ENCODE data around the gene KRTAP10-8.
"Not testable (repeated sequence)": the region's sequence is repeated elsewhere in the genome, so short reads cannot be mapped to it uniquely, and the experiment has no call there.

KRTAP10-8 gene

DNA sequence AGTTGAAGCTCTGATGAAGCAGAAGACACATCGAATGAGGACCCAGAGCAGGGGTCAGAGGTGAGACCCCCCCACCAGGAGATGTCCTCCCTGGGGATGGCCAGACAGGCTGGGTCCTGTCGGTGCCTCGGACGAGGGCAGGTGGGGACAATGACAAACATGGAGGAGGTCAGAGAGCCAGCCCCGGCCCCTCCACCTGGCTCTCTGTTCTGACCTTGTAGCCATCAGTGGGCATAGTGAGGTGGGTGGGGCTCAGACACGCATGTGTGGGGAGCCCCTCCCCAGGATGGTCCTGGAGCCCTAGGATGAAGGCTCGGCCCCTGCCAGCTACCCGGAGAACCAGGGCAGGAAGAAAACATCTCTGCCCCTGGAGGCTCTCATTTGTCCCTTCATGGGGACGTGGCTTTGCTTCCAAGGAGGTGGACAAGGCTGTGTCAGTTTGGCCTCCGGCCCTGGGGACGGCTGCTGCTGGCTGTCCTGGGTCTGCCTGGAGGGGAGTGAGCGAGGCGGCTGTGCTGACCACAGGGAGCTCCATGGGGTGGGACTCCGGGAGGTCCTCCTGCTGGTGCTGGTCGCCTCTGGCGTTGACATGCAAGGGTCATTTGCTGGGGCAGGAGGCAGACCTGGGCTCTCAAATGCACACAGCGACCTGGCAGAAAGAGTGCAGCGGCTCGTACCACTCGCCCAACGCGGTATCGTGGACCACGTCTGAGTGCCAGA is 22.1 kb upstream of the KRTAP10-8 start:
- TF ChIP-seq, protein P1, sequence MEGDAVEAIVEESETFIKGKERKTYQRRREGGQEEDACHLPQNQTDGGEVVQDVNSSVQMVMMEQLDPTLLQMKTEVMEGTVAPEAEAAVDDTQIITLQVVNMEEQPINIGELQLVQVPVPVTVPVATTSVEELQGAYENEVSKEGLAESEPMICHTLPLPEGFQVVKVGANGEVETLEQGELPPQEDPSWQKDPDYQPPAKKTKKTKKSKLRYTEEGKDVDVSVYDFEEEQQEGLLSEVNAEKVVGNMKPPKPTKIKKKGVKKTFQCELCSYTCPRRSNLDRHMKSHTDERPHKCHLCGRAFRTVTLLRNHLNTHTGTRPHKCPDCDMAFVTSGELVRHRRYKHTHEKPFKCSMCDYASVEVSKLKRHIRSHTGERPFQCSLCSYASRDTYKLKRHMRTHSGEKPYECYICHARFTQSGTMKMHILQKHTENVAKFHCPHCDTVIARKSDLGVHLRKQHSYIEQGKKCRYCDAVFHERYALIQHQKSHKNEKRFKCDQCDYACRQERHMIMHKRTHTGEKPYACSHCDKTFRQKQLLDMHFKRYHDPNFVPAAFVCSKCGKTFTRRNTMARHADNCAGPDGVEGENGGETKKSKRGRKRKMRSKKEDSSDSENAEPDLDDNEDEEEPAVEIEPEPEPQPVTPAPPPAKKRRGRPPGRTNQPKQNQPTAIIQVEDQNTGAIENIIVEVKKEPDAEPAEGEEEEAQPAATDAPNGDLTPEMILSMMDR (IDR thresholded peaks at IDR 0.05; ENCODE audit: low read depth, low read length, missing control alignments): no peak
- no peak overlapping the region for H3K4me3 ChIP-seq (replicated peaks; ENCODE audit: low read depth, low read length)
- no peak for DNase-seq (ENCODE audit: extremely low read depth, low read depth)

DNA sequence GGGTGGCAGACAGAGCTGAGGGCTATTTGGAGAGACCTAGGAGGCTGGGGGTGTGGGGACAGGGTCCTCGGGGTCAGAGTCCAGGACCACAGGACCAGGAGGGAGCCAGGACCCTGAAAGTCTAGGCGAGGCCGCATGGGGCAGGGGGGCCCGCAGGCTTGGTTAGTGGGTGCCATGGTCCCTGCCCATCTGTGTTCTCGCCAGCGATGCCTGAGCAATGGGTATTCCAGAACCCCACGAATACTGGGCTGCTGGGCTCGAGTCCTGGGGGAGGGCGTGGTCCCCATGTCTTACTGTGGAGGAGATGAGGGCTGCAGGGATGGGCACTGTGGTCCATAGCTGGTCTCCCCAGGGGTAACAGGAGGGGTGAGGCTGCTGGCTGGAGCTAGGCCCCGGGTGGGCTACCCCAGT is 21.6 kb upstream of the KRTAP10-8 start:
- no peak overlapping the region for H3K4me3 ChIP-seq (replicated peaks; ENCODE audit: low read depth, low read length)
- no peak for DNase-seq (ENCODE audit: extremely low read depth, low read depth)
- TF ChIP-seq, protein P1 (IDR thresholded peaks at IDR 0.05; ENCODE audit: low read depth, low read length, missing control alignments): no peak

GRCh38 chr21:44590897-44591800 is 20.7 kb upstream of the KRTAP10-8 start:
- not testable (repeated sequence) for H3K4me3 ChIP-seq (replicated peaks; ENCODE audit: low read depth, low read length); DNase-seq (ENCODE audit: extremely low read depth, low read depth)

- not testable (repeated sequence) for DNase-seq (ENCODE audit: extremely low read depth, low read depth); H3K4me3 ChIP-seq (replicated peaks; ENCODE audit: low read depth, low read length)
Measured at GRCh38 chr21:44591801-44592130, 20.1 kb upstream of the KRTAP10-8 start.

- no peak for DNase-seq (ENCODE audit: extremely low read depth, low read depth)
- H3K4me3 ChIP-seq (replicated peaks; ENCODE audit: low read depth, low read length): no peak within 1 kb of the TSS
Measured at GRCh38 chr21:44592446-44593311, 19.2 kb upstream of the KRTAP10-8 start, which contains the start of gene KRTAP10-6. Gene KRTAP10-6 (minus strand): TSS chr21:44592505. CDS start chr21:44592484, 21 bp downstream.

DNA sequence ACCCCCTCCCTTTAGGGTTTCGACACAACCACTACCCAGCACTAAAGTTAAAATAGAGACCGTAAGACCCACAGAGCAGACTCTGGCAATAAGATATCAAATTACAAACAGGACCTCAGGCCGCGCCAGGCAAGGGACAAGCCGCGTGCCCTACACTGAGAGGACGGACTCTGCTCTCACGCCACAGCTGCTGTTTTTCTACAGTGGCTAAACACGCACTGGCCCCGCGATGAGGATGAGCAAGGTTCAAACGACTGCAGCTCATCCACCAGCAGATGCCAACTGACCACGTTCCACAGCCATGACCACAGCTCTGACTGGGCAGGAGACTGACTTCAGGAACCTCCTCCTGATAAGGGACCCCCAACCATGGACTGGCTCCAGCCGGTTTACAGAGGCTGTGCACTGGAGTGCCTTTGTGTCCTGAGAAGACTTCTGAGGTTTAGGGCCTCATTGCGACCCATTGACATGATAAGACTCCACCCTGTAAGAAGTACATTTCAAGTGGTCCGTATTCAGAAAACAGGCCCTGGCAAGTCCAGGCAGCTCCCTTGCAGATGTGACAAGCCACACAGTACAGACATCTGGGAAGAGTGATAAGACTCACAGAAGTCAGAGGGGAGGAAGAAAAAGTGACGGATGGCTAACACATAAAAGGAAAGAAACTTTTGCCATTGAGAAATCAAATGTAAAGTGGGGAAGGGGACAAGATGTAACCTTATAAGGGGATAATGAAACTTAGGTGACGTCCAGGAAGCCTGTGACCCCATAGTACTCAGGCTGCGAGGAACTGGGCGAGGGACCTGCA is 18.1 kb upstream of the KRTAP10-8 start:
- no peak for DNase-seq (ENCODE audit: extremely low read depth, low read depth)

More at GRCh38 chr21:44592446-44593311, 19.2 kb upstream of the KRTAP10-8 start, which contains the start of gene KRTAP10-6:
- TF ChIP-seq, protein P1 (IDR thresholded peaks at IDR 0.05; ENCODE audit: low read depth, low read length, missing control alignments): no peak

More for the DNA sequence above, 18.1 kb upstream of the KRTAP10-8 start:
- TF ChIP-seq, protein P1 (IDR thresholded peaks at IDR 0.05; ENCODE audit: low read depth, low read length, missing control alignments): no peak
- H3K4me3 ChIP-seq (replicated peaks; ENCODE audit: low read depth, low read length): no peak overlapping the region

Data from HFF-Myc (cell line).